Measurements from ENCODE around the gene IGF2. TPM values are rescaled to one million over a fixed set of nuclear protein-coding genes. Genes with fewer than 3 reads are reported as not detected.

IGF2 gene
- total RNA-seq, 1 donor from 2014 or later, result 21.5 TPM

DNA sequence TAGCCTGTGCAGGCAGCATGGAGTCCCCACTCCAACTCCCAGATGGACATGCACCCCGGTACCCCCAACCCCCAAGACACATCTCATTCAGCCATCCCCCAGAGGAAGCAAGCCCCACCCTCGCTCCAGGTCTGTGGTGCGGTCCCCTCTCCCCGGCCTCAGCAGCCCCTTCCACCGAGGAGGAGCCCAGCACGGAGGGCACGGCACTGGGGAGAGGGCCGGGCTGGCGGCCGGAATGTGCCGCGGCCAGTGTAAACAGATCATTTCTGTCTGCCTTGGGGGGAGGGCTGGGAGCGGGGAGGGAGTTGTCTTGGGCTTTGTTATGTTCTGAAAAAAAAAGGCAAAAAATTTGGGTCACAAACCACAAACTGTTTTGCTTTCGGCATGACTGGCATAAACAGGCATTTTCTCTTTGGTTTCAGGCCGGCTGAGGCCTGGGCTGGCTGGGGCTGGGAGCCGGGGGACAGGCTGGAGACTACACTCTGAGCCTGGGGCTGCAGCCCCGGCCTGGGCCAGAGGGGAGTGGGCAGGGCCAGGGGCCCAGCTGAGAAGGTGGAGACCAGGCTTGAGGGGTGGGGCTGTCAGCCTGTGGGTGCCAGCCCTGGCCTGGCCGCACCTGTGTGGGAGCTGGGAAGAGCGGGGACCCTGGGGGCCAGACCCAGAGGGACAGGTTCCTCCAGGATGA is 16.8 kb downstream of the IGF2 start:
- H3K9me3 Mint-ChIP-seq (ENCODE audit: unreplicated experiment), result peaks cover 6% of the 10 kb centered on the region
- peaks cover 7% of the 10 kb centered on the region for H3K27me3 Mint-ChIP-seq (ENCODE audit: unreplicated experiment)
- H3K36me3 Mint-ChIP-seq (ENCODE audit: unreplicated experiment), result peaks cover 4% of the 10 kb centered on the region
- H3K4me1 Mint-ChIP-seq (ENCODE audit: low read depth, unreplicated experiment), result no peaks in the 10 kb centered on the region
- H3K27ac Mint-ChIP-seq (ENCODE audit: unreplicated experiment), result no peak overlapping the region
- H3K4me3 Mint-ChIP-seq (ENCODE audit: unreplicated experiment), result no peak overlapping the region
- TF ChIP-seq, protein P1, sequence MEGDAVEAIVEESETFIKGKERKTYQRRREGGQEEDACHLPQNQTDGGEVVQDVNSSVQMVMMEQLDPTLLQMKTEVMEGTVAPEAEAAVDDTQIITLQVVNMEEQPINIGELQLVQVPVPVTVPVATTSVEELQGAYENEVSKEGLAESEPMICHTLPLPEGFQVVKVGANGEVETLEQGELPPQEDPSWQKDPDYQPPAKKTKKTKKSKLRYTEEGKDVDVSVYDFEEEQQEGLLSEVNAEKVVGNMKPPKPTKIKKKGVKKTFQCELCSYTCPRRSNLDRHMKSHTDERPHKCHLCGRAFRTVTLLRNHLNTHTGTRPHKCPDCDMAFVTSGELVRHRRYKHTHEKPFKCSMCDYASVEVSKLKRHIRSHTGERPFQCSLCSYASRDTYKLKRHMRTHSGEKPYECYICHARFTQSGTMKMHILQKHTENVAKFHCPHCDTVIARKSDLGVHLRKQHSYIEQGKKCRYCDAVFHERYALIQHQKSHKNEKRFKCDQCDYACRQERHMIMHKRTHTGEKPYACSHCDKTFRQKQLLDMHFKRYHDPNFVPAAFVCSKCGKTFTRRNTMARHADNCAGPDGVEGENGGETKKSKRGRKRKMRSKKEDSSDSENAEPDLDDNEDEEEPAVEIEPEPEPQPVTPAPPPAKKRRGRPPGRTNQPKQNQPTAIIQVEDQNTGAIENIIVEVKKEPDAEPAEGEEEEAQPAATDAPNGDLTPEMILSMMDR (IDR thresholded peaks at IDR 0.05; ENCODE audit: partially characterized antibody, unreplicated experiment), result no peak
- DNase-seq, result no peak

DNA sequence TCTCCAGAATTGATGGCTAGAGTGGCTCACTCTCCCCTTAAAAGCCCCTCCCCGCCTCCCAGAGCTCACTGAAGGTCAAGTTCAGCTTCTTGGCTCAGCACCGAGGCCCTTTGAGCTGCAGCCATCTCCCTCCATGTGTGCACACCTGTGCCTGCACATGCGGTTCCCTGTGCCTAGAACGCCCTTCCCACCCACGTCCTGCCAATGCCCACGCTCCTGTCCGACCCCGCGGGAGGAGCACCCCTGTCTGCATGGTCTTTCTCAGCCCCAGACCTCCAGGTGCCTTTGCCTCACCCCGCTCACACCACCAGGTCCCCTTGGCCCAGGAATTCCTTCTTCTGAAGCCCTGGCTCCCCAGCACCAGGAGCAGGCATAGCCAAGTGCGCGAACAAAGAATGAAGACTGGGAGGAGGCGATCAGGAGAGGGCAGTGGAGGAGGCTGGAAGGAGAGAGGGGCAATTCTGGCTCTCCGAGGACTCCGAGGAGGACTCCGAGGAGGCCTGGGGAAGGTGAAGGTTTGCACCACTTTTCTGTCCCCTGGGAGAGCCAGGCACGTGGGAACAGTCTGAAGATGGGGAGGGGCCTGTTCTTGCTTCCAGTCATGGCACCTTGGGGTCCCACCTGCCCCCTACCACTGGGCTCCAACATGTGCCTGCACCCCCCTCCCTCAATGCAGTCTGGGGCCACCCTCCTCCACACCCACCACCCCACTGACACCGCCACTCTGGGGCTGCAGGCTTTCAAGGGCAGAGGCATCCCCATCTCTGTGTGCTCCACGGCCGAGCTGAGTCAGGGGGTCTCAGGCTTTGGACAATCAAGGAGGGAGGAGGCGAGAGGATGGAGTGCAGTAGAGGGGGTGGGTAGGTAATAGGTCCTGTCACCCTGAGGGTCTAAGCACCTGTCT is 17.7 kb downstream of the IGF2 start:
- Mint-ChIP-seq H3K4me1 (ENCODE audit: low read depth, unreplicated experiment) (no peaks in the 10 kb centered on the region), H3K27me3 (ENCODE audit: unreplicated experiment) (peaks cover 7% of the 10 kb centered on the region), H3K27ac (ENCODE audit: unreplicated experiment) (no peak overlapping the region), H3K9me3 (ENCODE audit: unreplicated experiment) (peaks cover 10% of the 10 kb centered on the region), H3K36me3 (ENCODE audit: unreplicated experiment) (peaks cover 9% of the 10 kb centered on the region), H3K4me3 (ENCODE audit: unreplicated experiment) (no peak overlapping the region)
- DNase-seq, result peak; percentile 15
- TF ChIP-seq, protein P1 (IDR thresholded peaks at IDR 0.05; ENCODE audit: partially characterized antibody, unreplicated experiment), result no peak

DNA sequence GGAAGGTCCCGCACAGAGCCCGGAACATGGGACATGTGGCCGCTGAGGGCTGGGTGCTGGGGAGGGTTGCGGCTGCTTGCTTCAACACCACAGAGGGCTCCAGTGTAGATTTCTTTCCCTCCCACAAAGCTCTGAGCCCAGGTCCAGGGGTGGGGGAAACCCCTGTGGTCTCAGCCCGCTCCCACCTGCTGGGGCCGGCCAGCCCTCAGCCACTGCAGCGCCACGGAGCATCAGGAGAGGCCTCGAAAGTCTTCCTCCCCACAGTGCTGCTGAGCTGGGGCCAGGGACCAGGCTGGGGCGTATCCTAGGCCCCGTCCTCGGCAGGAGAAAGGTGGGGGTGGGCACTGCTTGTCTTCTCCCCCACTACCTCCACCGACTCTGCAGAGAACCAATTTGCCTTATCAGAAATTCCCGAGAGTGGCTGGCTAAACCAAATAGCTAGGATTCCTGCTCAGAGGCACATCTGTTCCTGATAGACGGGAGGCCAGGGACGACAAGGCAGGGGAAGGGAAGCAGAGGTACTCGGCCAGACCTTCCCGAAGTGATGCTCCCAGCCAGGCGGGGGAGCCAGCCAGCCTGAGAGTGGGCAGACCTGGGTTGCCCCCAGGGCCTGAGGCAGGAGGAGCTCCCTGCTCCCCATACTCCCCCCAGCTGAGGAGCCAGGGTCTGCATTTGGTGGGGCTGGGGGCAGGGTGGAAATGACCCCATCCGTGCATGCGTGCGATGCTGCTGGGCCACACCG is 18.7 kb downstream of the IGF2 start:
- H3K4me1 Mint-ChIP-seq (ENCODE audit: low read depth, unreplicated experiment), result no peaks in the 10 kb centered on the region
- TF ChIP-seq, protein P1 (IDR thresholded peaks at IDR 0.05; ENCODE audit: partially characterized antibody, unreplicated experiment), result no peak
- H3K9me3 Mint-ChIP-seq (ENCODE audit: unreplicated experiment), result peaks cover 14% of the 10 kb centered on the region
- peaks cover 12% of the 10 kb centered on the region for H3K36me3 Mint-ChIP-seq (ENCODE audit: unreplicated experiment)
- H3K27ac Mint-ChIP-seq (ENCODE audit: unreplicated experiment), result no peak overlapping the region
- H3K4me3 Mint-ChIP-seq (ENCODE audit: unreplicated experiment), result no peak overlapping the region
- peak; percentile 32 for DNase-seq
- peaks cover 7% of the 10 kb centered on the region for H3K27me3 Mint-ChIP-seq (ENCODE audit: unreplicated experiment)

DNA sequence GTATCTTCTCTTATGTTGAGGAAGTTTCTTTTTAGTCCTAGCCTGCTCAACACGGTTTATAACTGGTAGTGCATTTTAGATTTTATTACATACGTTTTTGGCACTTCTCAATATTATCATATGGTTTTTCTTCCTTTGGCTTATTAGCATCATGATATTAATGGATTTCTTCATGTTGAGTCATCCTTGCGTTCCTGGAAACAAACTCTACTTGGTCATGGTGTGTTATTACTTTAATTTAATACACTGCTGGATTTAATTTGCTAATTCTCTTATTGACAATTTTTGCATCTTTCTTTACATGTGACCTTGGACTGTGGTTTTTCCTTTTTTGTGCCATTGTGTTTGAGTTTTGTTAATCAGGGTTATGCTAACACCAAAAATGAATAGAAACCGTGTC is 20.5 kb downstream of the IGF2 start:
- no peaks in the 10 kb centered on the region for H3K4me1 Mint-ChIP-seq (ENCODE audit: low read depth, unreplicated experiment)
- H3K36me3 Mint-ChIP-seq (ENCODE audit: unreplicated experiment), result peaks cover 12% of the 10 kb centered on the region
- no peak for DNase-seq
- H3K9me3 Mint-ChIP-seq (ENCODE audit: unreplicated experiment), result peaks cover 13% of the 10 kb centered on the region
- no peak overlapping the region for H3K4me3 Mint-ChIP-seq (ENCODE audit: unreplicated experiment)
- peaks cover 4% of the 10 kb centered on the region for H3K27me3 Mint-ChIP-seq (ENCODE audit: unreplicated experiment)
- TF ChIP-seq, protein P1 (IDR thresholded peaks at IDR 0.05; ENCODE audit: partially characterized antibody, unreplicated experiment), result no peak
- H3K27ac Mint-ChIP-seq (ENCODE audit: unreplicated experiment), result no peak overlapping the region
